Keratinocyte (primary cell): ENCODE measurements around the gene MTMR3.

Experiments
- CTCF ChIP-seq, 3 experiments: IDR thresholded peaks in 1 of 3; conservative IDR thresholded peaks in 1 of 3; optimal IDR thresholded peaks in 1 of 3; 2 replicates in 2 of 3; 3 replicates in 1 of 3; pipeline versions ENCODE3 to v1.5.1; 2011; ENCODE audit warnings: low read length in 3 of 3, mild to moderate bottlenecking in 3 of 3, moderate library complexity in 2 of 3, control low read depth in 1 of 3, inconsistent platforms in 1 of 3; ENCODE audit not compliant: insufficient read depth in 2 of 3; ENCODE audit errors: extremely low read depth in 1 of 3
- EZH2 ChIP-seq: IDR thresholded peaks from one replicate; pipeline ENCODE4 v1.6.1; 2012; ENCODE audit warnings: inconsistent platforms, mild to moderate bottlenecking, low read length, moderate library complexity

GRCh38 chr22:29971607-29972006, 88.6 kb downstream of the MTMR3 start:
- no peak for TF ChIP-seq EZH2
- no peak for TF ChIP-seq CTCF (optimal IDR thresholded peaks at IDR 0.05 in 1 of 3, IDR thresholded peaks at IDR 0.05 in 1 of 3, conservative IDR thresholded peaks at IDR 0.05 in 1 of 3; ENCODE audit: extremely low read depth in 1 of 3, insufficient read depth in 2 of 3, low read length in 3 of 3)
